Measurements from ENCODE around the gene AMH.

AMH gene

GRCh38 chr19:2230033-2230531 is 19.0 kb upstream of the AMH start:
- no peak overlapping the region for H3K9ac ChIP-seq (ENCODE audit: low read depth, low read length)
- H3K36me3 ChIP-seq (ENCODE audit: insufficient read depth, low read length) = peaks cover 57% of the 10 kb centered on the region
- no peak overlapping the region for H3K4me3 ChIP-seq (ENCODE audit: low read length)
- no peaks in the 10 kb centered on the region for H3K27me3 ChIP-seq (ENCODE audit: insufficient read depth, low read length)
- H3K27ac ChIP-seq (ENCODE audit: low read depth, low read length) = no peak overlapping the region
- H3K9me3 ChIP-seq (ENCODE audit: insufficient read depth, low read depth, low read length) = no peaks in the 10 kb centered on the region
- H3K4me1 ChIP-seq (ENCODE audit: insufficient read depth, low read length) = no peaks in the 10 kb centered on the region
- WGBS = 96% methylated on average over 43 of the region's 43 CpGs

- 96% methylated on average over 11 of the region's 12 CpGs for WGBS
- H3K9ac ChIP-seq (ENCODE audit: low read depth, low read length) = no peak overlapping the region
Measured at GRCh38 chr19:2230807-2231533, 18.2 kb upstream of the AMH start.

GRCh38 chr19:2231621-2232221 is 17.4 kb upstream of the AMH start:
- Histone ChIP-seq H3K4me1 (ENCODE audit: insufficient read depth, low read length) (no peaks in the 10 kb centered on the region), H3K27me3 (ENCODE audit: insufficient read depth, low read length) (no peaks in the 10 kb centered on the region), H3K27ac (ENCODE audit: low read depth, low read length) (no peak overlapping the region), H3K4me3 (ENCODE audit: low read length) (no peak overlapping the region), H3K9me3 (ENCODE audit: insufficient read depth, low read depth, low read length) (no peaks in the 10 kb centered on the region), H3K36me3 (ENCODE audit: insufficient read depth, low read length) (peaks cover 45% of the 10 kb centered on the region), H3K9ac (ENCODE audit: low read depth, low read length) (no peak overlapping the region)
- 93% methylated on average over 21 of the region's 21 CpGs for WGBS

More at GRCh38 chr19:2230807-2231533, 18.2 kb upstream of the AMH start:
- Histone ChIP-seq H3K36me3 (ENCODE audit: insufficient read depth, low read length) (peaks cover 48% of the 10 kb centered on the region), H3K4me3 (ENCODE audit: low read length) (no peak overlapping the region), H3K9me3 (ENCODE audit: insufficient read depth, low read depth, low read length) (no peaks in the 10 kb centered on the region), H3K27me3 (ENCODE audit: insufficient read depth, low read length) (no peaks in the 10 kb centered on the region), H3K27ac (ENCODE audit: low read depth, low read length) (0 out of 2 replicates have a peak overlapping the region, but pooled peaks have one; percentile 25), H3K4me1 (ENCODE audit: insufficient read depth, low read length) (no peaks in the 10 kb centered on the region)

GRCh38 chr19:2232286-2233151 is 16.6 kb upstream of the AMH start:
- H3K27me3 ChIP-seq (ENCODE audit: insufficient read depth, low read length) = no peaks in the 10 kb centered on the region
- no peak overlapping the region; the same call in 1 of the 2 replicates for H3K27ac ChIP-seq (ENCODE audit: low read depth, low read length)
- no peaks in the 10 kb centered on the region for H3K9me3 ChIP-seq (ENCODE audit: insufficient read depth, low read depth, low read length)
- peaks cover 40% of the 10 kb centered on the region for H3K36me3 ChIP-seq (ENCODE audit: insufficient read depth, low read length)
- no peak overlapping the region for H3K4me3 ChIP-seq (ENCODE audit: low read length)
- 92% methylated on average over 30 of the region's 30 CpGs for WGBS
- no peak overlapping the region for H3K9ac ChIP-seq (ENCODE audit: low read depth, low read length)
- H3K4me1 ChIP-seq (ENCODE audit: insufficient read depth, low read length) = 0 out of 2 replicates have a peak, but pooled peaks cover 2% of the 10 kb centered on the region

- Histone ChIP-seq H3K4me3 (ENCODE audit: low read length) (no peak overlapping the region), H3K9me3 (ENCODE audit: insufficient read depth, low read depth, low read length) (no peaks in the 10 kb centered on the region), H3K9ac (ENCODE audit: low read depth, low read length) (no peak overlapping the region), H3K36me3 (ENCODE audit: insufficient read depth, low read length) (peaks cover 42% of the 10 kb centered on the region), H3K27me3 (ENCODE audit: insufficient read depth, low read length) (no peaks in the 10 kb centered on the region), H3K4me1 (ENCODE audit: insufficient read depth, low read length) (peaks cover 14% of the 10 kb centered on the region), H3K27ac (ENCODE audit: low read depth, low read length) (no peak overlapping the region)
- WGBS = 96% methylated on average over 25 of the region's 25 CpGs
Measured at GRCh38 chr19:2233601-2234280, 15.4 kb upstream of the AMH start.

GRCh38 chr19:2234996-2235380 is 14.1 kb upstream of the AMH start:
- Histone ChIP-seq H3K4me1 (ENCODE audit: insufficient read depth, low read length) (peaks cover 24% of the 10 kb centered on the region), H3K9me3 (ENCODE audit: insufficient read depth, low read depth, low read length) (no peaks in the 10 kb centered on the region), H3K27me3 (ENCODE audit: insufficient read depth, low read length) (no peaks in the 10 kb centered on the region), H3K9ac (ENCODE audit: low read depth, low read length) (peak overlapping the region; percentile 86), H3K4me3 (ENCODE audit: low read length) (peak overlapping the region; percentile 77), H3K27ac (ENCODE audit: low read depth, low read length) (no peak overlapping the region), H3K36me3 (ENCODE audit: insufficient read depth, low read length) (peaks cover 31% of the 10 kb centered on the region)
- WGBS = 60% methylated on average over 6 of the region's 6 CpGs

- peaks cover 29% of the 10 kb centered on the region for H3K4me1 ChIP-seq (ENCODE audit: insufficient read depth, low read length)
- peak overlapping the region; percentile 77 for H3K4me3 ChIP-seq (ENCODE audit: low read length)
- H3K9me3 ChIP-seq (ENCODE audit: insufficient read depth, low read depth, low read length) = no peaks in the 10 kb centered on the region
- under 1% methylated on average over 48 of the region's 48 CpGs for WGBS
- H3K9ac ChIP-seq (ENCODE audit: low read depth, low read length) = peak overlapping the region; percentile 86
- H3K36me3 ChIP-seq (ENCODE audit: insufficient read depth, low read length) = peaks cover 27% of the 10 kb centered on the region
- no peaks in the 10 kb centered on the region for H3K27me3 ChIP-seq (ENCODE audit: insufficient read depth, low read length)
- H3K27ac ChIP-seq (ENCODE audit: low read depth, low read length) = peak overlapping the region; percentile 71
Measured at GRCh38 chr19:2235381-2236063, 13.6 kb upstream of the AMH start.

- Histone ChIP-seq H3K9me3 (ENCODE audit: insufficient read depth, low read depth, low read length) (no peaks in the 10 kb centered on the region), H3K36me3 (ENCODE audit: insufficient read depth, low read length) (peaks cover 30% of the 10 kb centered on the region), H3K27me3 (ENCODE audit: insufficient read depth, low read length) (no peaks in the 10 kb centered on the region), H3K27ac (ENCODE audit: low read depth, low read length) (peak overlapping the region; percentile 71), H3K4me3 (ENCODE audit: low read length) (peak overlapping the region; percentile 77), H3K4me1 (ENCODE audit: insufficient read depth, low read length) (peaks cover 33% of the 10 kb centered on the region), H3K9ac (ENCODE audit: low read depth, low read length) (peak overlapping the region; percentile 86)
- WGBS = 1% methylated on average over 28 of the region's 28 CpGs
Measured at GRCh38 chr19:2236064-2236313, 13.1 kb upstream of the AMH start.

GRCh38 chr19:2236314-2237050 is 12.6 kb upstream of the AMH start, which contains the start of the genes PLEKHJ1 and SF3A2:
Gene PLEKHJ1 (minus strand): TSS chr19:2236329. CDS start chr19:2236248, 81 bp downstream.
Gene SF3A2 (plus strand): TSS chr19:2236824. CDS start chr19:2243419, 6,595 bp downstream.
- under 1% methylated on average over 80 of the region's 80 CpGs for WGBS
- peak within 1 kb of the TSS; percentile 77 for H3K4me3 ChIP-seq (ENCODE audit: low read length)
- no peaks in the 10 kb centered on the region for H3K27me3 ChIP-seq (ENCODE audit: insufficient read depth, low read length)
- peaks cover 35% of the 10 kb centered on the region for H3K36me3 ChIP-seq (ENCODE audit: insufficient read depth, low read length)
- H3K9me3 ChIP-seq (ENCODE audit: insufficient read depth, low read depth, low read length) = no peaks in the 10 kb centered on the region
- H3K4me1 ChIP-seq (ENCODE audit: insufficient read depth, low read length) = peaks cover 33% of the 10 kb centered on the region
- peak within 1 kb of the TSS; percentile 93 for H3K9ac ChIP-seq (ENCODE audit: low read depth, low read length)
- peak within 1 kb of the TSS; percentile 95 for H3K27ac ChIP-seq (ENCODE audit: low read depth, low read length)
